HTERT RPE-1 (cell line): ENCODE data around the gene LLGL2.

Experiments
- in situ Hi-C: fragments of 300-500 bp; cut with MboI; formaldehyde crosslinking; loops from 4 replicates; pipeline ENCODE4 v1.14.3; 2020; ENCODE audit warnings: low sequenced_read_pairs

The LLGL2 gene

GRCh38 chr17:75549246-75550138, 24.0 kb downstream of the LLGL2 start:
- in situ Hi-C loops = no loop called here

GRCh38 chr17:75550139-75550465, 24.6 kb downstream of the LLGL2 start:
- in situ Hi-C loops = no loop called here

GRCh38 chr17:75551266-75551665, 25.8 kb downstream of the LLGL2 start:
- in situ Hi-C loops = no loop called here

DNA sequence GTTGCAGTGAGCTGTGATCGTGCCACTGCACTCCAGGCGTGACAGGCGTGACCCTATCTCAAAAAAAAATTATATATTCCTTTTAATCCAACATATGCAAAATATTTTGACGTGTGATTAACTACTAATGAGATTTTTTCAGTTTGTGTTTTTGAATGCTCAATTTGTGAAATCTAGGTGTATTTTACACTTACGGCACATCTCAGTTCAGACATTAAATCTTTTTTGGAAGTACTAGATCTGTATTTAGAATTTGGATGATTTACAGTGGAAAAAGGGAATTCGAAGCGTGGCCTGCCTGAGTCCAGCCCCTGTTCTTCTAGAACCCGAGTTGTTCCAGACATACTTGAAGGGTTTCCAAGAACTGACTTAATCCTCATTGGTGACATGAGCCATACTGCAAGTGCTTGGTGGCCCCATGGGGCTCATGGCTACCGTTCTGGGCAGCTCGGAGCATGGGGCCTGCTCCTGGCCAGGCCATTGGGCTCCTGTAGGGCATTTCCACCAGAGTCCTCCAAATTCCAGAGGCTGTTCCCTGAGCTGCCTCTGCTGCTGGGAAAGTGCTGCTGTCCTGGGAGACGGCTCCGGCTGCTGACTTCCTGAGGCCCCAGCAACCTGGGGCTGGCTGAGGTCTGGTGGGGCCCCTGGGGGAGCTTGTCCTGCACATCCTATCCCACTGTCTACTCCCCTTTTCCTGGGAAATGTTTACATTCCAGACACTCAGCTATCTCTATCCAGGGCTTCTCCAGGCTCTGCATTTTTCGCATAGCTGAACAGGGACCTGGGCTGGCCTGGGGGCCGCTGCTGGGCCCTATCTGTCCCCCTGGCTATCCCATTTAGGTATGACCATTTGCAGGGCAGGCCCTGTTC, 27.2 kb downstream of the LLGL2 start:
- in situ Hi-C loops = no loop called here

DNA sequence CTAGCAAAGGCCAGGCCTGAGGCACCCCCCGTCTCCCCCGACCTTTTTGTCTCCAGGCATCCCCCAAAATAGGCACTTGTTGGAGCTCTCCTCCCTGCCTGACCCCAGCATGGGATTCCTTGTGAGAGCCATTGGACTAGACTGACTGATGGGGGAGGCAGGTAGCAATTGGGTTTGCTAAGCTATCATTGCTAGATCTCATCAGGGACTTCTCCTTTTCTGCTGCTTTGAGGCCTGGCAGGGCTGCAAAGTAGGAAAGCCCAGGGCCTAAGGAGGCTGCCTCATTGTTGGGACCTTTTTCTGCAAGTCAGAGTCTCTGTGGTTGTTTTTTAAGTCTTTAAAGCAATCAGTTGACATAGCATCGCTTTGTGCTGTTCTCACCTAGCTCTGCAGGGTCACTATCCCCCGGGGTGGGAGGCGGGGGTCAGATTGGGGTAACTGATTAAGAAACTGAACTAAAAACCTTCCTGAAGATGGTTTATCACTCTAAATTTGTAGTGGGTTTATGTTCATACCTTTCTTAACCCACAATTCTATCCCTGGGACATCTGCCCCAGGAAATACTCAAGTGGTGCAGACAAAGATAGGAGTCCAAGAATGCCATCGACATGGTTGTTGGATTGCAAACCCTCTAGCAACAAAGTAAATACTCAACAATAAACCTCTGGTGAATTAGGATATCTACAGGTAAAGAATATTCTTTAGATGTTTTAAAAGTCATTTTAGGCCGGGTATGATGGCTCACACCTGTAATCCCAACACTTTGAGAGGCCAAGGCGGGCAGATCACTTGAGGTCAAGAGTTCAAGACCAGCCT, 28.0 kb downstream of the LLGL2 start:
- in situ Hi-C loops = no loop called here

DNA sequence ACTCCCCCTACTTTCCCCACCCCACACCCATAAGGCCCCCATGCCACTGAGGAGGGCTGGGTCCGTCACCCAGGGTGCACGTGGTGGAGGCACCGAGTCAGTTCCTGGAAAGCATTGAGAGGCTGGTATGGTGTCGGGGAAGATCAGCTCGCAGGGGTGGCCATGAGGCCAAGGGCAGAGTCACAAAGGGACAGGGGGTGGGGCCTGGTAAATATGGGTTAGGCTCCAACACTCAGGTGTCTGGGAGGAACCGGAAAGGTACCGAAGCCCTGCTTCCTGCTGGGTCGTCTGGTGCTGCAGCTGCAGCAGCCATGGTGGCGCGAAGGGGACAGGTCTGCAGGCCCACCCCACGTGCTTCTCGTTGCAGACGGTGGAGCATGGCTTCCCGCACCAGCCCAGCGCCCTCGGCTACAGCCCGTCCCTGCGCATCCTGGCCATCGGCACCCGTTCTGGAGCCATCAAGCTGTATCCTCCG, 30.2 kb downstream of the LLGL2 start:
- in situ Hi-C loops = no loop called here

- in situ Hi-C loops = no loop called here
These were observed 31.8 kb downstream of the LLGL2 start for GRCh38 chr17:75557075-75557851.

GRCh38 chr17:75557852-75558665, 32.6 kb downstream of the LLGL2 start:
- in situ Hi-C loops = no loop called here

DNA sequence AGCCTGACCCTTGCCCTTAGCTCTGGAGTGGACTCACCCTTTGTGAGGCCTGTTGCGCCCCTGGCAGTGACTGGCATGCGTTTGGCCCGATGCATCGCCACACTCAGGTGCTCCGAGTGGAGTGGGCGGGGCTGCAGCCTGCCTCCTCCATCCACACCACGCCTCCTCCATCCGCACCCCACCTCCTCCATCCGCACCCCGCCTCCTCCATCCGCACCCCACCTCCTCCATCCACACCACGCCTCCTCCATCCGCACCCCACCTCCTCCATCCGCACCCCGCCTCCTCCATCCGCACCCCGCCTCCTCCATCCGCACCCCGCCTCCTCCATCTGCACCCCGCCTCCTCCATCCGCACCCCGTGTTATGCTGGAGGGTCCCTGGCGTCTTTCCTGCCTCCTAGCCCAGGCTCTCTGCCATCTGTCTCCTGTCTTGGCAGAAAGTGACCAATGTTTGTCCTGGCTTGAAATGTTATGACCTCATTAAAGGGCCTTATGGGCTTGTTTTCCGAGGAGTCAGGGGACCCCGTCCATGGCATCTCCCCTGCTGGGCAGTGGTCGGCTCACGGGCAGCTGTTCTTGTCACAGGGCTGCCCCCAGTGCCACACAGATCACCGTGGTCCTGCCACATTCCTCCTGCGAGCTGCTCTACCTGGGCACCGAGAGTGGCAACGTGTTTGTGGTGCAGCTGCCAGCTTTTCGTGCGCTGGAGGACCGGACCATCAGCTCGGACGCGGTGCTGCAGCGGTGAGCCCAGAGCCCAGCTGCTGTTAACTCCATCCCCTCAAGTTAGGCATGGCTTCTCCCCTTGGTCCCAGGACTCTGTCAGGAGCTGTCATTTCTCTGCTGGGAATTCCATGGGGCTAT, 33.4 kb downstream of the LLGL2 start:
- in situ Hi-C loops = no loop called here

DNA sequence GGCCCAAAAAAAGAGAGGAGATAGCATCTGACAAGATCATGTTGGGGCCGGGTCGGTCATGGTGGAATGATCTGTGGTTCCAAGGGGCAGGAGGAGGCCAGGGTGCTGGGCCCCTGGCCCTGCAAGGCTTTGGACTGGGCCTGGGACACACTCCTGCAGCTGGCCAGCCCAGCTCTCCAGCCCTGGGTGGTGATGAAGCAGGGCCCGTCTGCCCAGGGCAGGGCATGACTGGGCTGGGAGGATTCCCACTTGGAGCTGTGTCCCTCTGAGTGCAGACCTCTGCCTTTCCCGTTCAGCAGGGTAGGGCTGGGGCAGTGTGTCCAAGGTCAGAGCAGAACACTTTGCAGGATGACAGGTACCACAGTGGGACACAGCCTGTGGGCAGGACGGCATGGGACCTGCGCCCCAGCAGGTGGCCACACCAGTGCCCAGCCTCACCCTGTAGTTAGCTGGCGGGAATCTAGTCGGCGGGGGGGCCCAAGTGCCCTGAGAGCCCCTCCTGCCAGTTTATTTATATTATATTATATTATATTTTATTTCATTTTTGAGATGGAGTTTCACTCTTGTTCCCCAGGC, 34.5 kb downstream of the LLGL2 start:
- in situ Hi-C loops = no loop called here

- in situ Hi-C loops = no loop called here
These were observed 36.6 kb downstream of the LLGL2 start for GRCh38 chr17:75561927-75562603.

DNA sequence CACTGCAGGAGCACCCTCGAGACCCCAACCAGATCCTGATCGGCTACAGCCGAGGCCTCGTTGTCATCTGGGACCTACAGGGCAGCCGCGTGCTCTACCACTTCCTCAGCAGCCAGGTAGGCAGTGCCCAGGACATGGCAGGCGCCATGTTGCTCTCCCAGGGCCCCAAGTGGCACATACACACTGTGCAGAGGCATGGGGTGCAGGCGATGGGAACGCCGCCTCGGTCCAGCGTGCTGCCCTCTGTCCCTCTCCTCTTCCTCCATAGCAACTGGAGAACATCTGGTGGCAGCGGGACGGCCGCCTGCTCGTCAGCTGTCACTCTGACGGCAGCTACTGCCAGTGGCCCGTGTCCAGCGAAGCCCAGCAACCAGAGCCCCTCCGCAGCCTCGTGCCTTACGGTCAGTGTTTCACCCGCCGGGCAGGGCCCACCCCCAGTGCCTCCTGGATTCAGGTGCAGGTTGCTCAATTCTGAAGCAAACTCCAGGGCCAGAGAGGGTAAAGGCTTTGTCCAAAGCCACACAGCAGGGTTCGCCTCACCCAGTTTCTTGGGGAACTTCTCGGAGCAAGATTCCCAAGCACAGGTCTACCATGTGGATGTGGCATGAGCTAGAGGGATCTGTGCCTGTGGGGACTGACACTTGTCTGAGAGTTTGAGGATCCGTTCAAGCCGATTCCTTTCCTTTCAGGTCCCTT, 37.7 kb downstream of the LLGL2 start:
- in situ Hi-C loops = no loop called here

GRCh38 chr17:75564195-75564594, 38.7 kb downstream of the LLGL2 start:
- in situ Hi-C loops = no loop called here

DNA sequence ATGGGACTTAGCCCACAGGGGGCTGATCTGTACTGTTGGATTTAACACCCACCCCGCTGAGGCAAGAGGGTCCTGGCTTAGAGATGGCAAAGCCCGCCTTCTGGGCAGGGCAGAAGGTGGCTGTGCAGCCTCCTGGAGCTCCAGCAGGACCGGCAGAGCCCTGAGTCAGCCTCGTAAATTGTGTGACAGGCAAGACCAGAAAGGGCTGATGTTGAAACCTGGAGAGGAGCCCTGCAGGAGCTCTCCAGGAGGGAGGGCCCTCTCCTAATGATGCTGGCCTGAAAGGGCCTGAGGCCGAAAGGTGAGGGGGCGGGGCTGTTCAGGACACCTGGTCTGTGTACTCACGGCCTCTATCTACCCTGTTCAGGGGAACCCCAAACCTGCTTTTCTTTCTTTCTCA, 39.6 kb downstream of the LLGL2 start:
- in situ Hi-C loops = no loop called here

GRCh38 chr17:75565618-75566017, 40.1 kb downstream of the LLGL2 start:
- in situ Hi-C loops = no loop called here

DNA sequence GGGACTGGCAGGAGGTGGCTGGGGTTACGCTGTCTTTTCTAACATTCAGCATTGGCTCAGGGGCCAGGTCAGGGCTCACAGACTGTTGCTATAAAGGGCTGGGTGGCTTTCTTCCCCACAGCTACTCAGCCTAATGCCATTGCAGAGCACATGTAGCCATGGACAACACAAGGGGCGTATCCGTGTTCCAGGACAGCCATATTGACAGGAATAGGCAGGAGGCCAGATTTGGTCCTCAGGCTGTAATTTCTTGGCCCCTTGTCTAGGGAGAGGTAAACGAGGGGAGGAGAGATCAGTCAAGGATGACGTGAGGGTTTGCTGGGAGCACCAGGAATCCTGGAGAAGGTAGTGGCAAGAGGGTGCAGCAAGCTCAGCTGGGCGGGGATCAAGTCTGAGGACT, 40.9 kb downstream of the LLGL2 start:
- in situ Hi-C loops = no loop called here

GRCh38 chr17:75566834-75567233, 41.3 kb downstream of the LLGL2 start:
- in situ Hi-C loops = no loop called here
